Gastroesophageal sphincter (tissue), 3 donors: ENCODE results near the gene ABCG1.

Source experiments
- EP300 ChIP-seq: sonication (generic); formaldehyde crosslinking; IDR thresholded peaks from one replicate; pipeline ENCODE4 v1.6.1; 2017; ENCODE audit warnings: antibody characterized with exemption, mild to moderate bottlenecking
- POLR2AphosphoS5 ChIP-seq: sonication (generic); formaldehyde crosslinking; IDR thresholded peaks from one replicate; pipeline ENCODE4 v1.6.1; 2017; ENCODE audit warnings: antibody characterized with exemption
- TF ChIP-seq, protein P1 (sequence below), 4 experiments: fragments of 200-600 bp in 2 of 4; fragments of 450-650 bp in 2 of 4; sonication (generic) in 1 of 4; IDR thresholded peaks; one replicate each; pipeline ENCODE4 v1.5.1; 2017 to 2019; ENCODE audit warnings: antibody characterized with exemption in 4 of 4, mild to moderate bottlenecking in 2 of 4, moderate library complexity in 2 of 4

DNA sequence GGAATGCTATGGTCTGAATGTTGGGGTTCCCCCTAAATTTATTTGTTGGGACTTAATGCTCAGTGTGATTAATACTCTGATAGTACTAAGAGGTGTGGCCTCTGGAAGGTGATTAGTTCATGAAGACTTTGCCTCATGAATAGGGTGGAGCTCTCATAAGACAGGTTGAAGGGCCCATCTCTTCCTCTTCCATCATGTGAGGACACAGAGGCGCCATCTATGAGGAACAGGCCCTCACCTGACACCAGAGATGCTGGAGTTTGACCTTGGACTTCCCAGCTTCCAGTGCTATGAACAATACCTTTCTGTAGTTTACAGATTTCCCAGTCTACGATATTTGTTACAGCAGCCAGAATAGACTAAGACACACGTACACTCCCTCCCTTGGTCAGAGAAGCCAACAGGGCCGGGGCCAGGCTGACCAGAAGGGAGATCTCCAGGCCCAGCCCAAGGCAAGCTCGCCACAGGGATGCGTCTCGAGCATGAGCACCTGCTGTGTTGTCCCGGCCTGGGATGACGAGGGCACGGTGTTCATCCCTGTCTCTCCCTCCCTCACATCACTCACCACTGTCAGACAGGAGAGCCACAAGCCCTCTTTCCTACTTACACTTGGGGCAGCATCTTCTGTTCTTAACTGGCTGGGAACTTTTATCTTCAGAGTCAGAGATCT, 4.7 kb upstream of the ABCG1 start:
- TF ChIP-seq, protein P1, sequence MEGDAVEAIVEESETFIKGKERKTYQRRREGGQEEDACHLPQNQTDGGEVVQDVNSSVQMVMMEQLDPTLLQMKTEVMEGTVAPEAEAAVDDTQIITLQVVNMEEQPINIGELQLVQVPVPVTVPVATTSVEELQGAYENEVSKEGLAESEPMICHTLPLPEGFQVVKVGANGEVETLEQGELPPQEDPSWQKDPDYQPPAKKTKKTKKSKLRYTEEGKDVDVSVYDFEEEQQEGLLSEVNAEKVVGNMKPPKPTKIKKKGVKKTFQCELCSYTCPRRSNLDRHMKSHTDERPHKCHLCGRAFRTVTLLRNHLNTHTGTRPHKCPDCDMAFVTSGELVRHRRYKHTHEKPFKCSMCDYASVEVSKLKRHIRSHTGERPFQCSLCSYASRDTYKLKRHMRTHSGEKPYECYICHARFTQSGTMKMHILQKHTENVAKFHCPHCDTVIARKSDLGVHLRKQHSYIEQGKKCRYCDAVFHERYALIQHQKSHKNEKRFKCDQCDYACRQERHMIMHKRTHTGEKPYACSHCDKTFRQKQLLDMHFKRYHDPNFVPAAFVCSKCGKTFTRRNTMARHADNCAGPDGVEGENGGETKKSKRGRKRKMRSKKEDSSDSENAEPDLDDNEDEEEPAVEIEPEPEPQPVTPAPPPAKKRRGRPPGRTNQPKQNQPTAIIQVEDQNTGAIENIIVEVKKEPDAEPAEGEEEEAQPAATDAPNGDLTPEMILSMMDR (IDR thresholded peaks at IDR 0.05): no peak
- TF ChIP-seq EP300: no peak
- TF ChIP-seq POLR2AphosphoS5: no peak
